ENCODE measurements around the gene SLTM.

GRCh38 chr15:58951388-58952007, 18.0 kb upstream of the SLTM start:
- no peak for TF ChIP-seq CTCF (IDR thresholded peaks at IDR 0.05; ENCODE audit: low read length)
- no peak for TF ChIP-seq EZH2 (optimal IDR thresholded peaks at IDR 0.05; ENCODE audit: low read depth, low read length)
- TF ChIP-seq EZH2phosphoT487 (IDR thresholded peaks at IDR 0.05; ENCODE audit: low read length), result no peak

Data from MM.1S (cell line).